ENCODE measurements around the gene ABO. TPM values are rescaled to one million over a fixed set of nuclear protein-coding genes. Genes with fewer than 3 reads are reported as not detected.

ABO gene
- not detected in 5 replicates for total RNA-seq (2022; extraction: Qiagen RNA extraction)

DNA sequence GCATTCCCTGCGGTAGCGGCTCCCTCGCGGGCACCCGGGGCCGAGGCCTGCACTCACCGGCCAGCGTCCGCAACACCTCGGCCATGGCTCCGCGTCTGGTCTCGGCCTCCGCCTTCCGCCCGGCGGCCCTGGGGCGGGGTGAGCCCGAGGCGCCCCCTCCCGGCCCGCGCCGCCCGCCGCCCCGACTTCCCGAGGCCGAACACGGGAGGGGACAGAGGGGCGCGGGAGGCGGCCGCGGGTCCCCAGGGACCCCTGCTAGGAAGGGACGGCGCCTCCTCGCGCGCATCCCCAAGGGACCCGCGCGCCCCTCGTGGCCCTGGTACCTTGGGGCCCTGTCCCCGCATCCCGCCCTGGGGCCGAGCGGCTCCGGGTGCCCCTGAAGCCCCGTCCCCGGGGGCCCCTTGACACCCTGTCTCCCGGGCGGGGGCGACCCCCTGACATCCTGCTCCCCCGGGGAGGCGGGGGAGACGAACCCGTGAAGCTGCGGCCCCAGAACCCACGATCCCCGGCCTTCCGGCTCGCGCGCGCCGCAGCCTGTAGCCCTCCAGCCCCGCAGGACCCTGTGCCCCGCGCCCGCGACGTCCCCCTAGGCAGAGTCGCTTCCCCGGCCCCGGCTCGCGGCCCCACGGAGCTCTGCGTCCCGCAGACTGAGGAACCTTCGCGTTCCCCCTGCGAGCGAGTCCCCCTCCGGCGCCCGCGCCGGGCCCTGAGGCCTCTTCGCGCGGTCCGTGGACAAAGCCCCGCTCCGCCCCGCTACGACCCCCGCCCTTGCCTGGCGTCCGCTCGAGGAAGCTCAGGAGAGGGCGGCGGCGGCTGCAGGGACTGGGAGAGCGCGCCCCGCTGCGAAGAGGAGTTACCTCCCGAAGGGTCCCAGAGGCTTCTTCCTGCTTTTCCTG lies at the start of gene ABO:
TSS of gene ABO (minus strand) at position 97 of the 896 bp plus-strand sequence.

GRCh38 chr9:133208880-133209300 lies 66.1 kb downstream of the ABO start, which contains the start of gene OBP2B:
OBP2B (minus strand) TSS chr9:133209250; CDS start chr9:133209199, 51 bp downstream.

Other genes with a start within 250 kb of the ABO start
- gene GTF3C5, start 244.2 kb downstream of the ABO start, total RNA-seq (2022; extraction: Qiagen RNA extraction) = 56.8 to 69.1 TPM (median 62.9 TPM) in 5 replicates
- 0.47 to 0.68 TPM (median 0.55 TPM) in 5 replicates for gene CEL, start 213.2 kb downstream of the ABO start, total RNA-seq (2022; extraction: Qiagen RNA extraction)
- gene RALGDS, start 154.0 kb downstream of the ABO start, total RNA-seq (2022; extraction: Qiagen RNA extraction) = 21.9 to 32.7 TPM (median 28.9 TPM) in 5 replicates
- 1.4 to 3.5 TPM (median 2.1 TPM) in 5 replicates for gene GBGT1, start 111.3 kb downstream of the ABO start, total RNA-seq (2022; extraction: Qiagen RNA extraction)
- not detected in 5 replicates for gene OBP2B, start 66.0 kb downstream of the ABO start, total RNA-seq (2022; extraction: Qiagen RNA extraction)
- gene SURF6, start 61.0 kb upstream of the ABO start, total RNA-seq (2022; extraction: Qiagen RNA extraction) = 19.3 to 31.1 TPM (median 26.5 TPM) in 5 replicates
- 20.7 to 33.2 TPM (median 30.3 TPM) in 5 replicates for gene MED22, start 72.9 kb upstream of the ABO start, total RNA-seq (2022; extraction: Qiagen RNA extraction)
- 3,324 to 3,521 TPM (median 3,436 TPM) in 5 replicates for gene RPL7A, start 73.0 kb upstream of the ABO start, total RNA-seq (2022; extraction: Qiagen RNA extraction)
- 37.5 to 46.5 TPM (median 44.6 TPM) in 5 replicates for gene SURF1, start 81.3 kb upstream of the ABO start, total RNA-seq (2022; extraction: Qiagen RNA extraction)
- 41.3 to 54.5 TPM (median 43.0 TPM) in 5 replicates for gene SURF2, start 81.3 kb upstream of the ABO start, total RNA-seq (2022; extraction: Qiagen RNA extraction)
- gene SURF4, start 100.9 kb upstream of the ABO start, total RNA-seq (2022; extraction: Qiagen RNA extraction) = 176 to 200 TPM (median 199 TPM) in 5 replicates
- gene STKLD1, start 101.2 kb upstream of the ABO start, total RNA-seq (2022; extraction: Qiagen RNA extraction) = 0.90 to 1.7 TPM (median 1.1 TPM) in 5 replicates
- 29.6 to 38.4 TPM (median 33.0 TPM) in 5 replicates for gene REXO4, start 142.8 kb upstream of the ABO start, total RNA-seq (2022; extraction: Qiagen RNA extraction)
- 0.42 to 0.64 TPM (median 0.49 TPM) in 5 replicates for gene ADAMTS13, start 147.2 kb upstream of the ABO start, total RNA-seq (2022; extraction: Qiagen RNA extraction)
- gene CACFD1, start 184.8 kb upstream of the ABO start, total RNA-seq (2022; extraction: Qiagen RNA extraction) = 3.4 to 4.9 TPM (median 4.8 TPM) in 5 replicates
- 13.2 to 22.2 TPM (median 21.4 TPM) in 5 replicates for gene SLC2A6, start 203.9 kb upstream of the ABO start, total RNA-seq (2022; extraction: Qiagen RNA extraction)
- gene MYMK, start 249.8 kb upstream of the ABO start, total RNA-seq (2022; extraction: Qiagen RNA extraction) = not detected in 5 replicates

All from A549 treated with Mapracorat at 1 μM for 4 hours (cell line).